Left ventricle myocardium inferior (tissue), 1 donor: ENCODE data around the gene TBC1D16. TPM values are rescaled to one million over a fixed set of nuclear protein-coding genes. Genes with fewer than 3 reads are reported as not detected.

Experiments used
- DNase-seq: peaks from one replicate; pipeline ENCODE4 v3.0.0-alpha.2; 2020
- H3K27ac ChIP-seq: fragments of 200-600 bp; replicated peaks from 2 replicates; pipeline ENCODE4 v1.8.0; 2021
- H3K27me3 ChIP-seq: fragments of 200-600 bp; 2 replicates; pipeline ENCODE4 v1.8.0; 2021; ENCODE audit warnings: low read depth
- H3K36me3 ChIP-seq: fragments of 200-600 bp; 2 replicates; pipeline ENCODE4 v1.8.0; 2021
- H3K4me1 ChIP-seq: fragments of 200-600 bp; 2 replicates; pipeline ENCODE4 v1.8.0; 2021
- H3K4me3 ChIP-seq: fragments of 200-600 bp; 2 replicates; pipeline ENCODE4 v1.8.0; 2021; ENCODE audit warnings: mild to moderate bottlenecking, moderate library complexity
- H3K9me3 ChIP-seq: fragments of 200-600 bp; replicated peaks from 2 replicates; pipeline ENCODE4 v1.8.0; 2021
- intact Hi-C: fragments of 100-400 bp; cut with micrococcal nuclease; formaldehyde crosslinking; loops from one replicate; pipeline ENCODE4 v1.11.0; 2022
- total RNA-seq: library from RNA; stranded (reverse); fragmentation: NEBNext Ultra II Directional; extraction: Animal tissue kit (Norgen Biotek cat#: 25700); gene quantifications from one replicate; pipeline ENCODE4 v1.2.1, GENCODE V29; 2021
- TF ChIP-seq, protein P1 (sequence below): fragments of 200-600 bp; IDR thresholded peaks from 2 replicates; pipeline ENCODE4 v1.8.0; 2021; ENCODE audit warnings: antibody characterized with exemption, mild to moderate bottlenecking, borderline replicate concordance
- donor health status: DM: no; HTN: yes; CAD: no; lungs with severe emphysema.

The TBC1D16 gene
- total RNA-seq, 1 donor from 2014 or later, result 15.9 TPM

GRCh38 chr17:80080081-80080480 lies 44.4 kb upstream of the TBC1D16 start:
- Histone ChIP-seq H3K27ac (no peak overlapping the region), H3K9me3 (no peaks in the 10 kb centered on the region), H3K4me1 (peaks cover 6% of the 10 kb centered on the region), H3K27me3 (no peaks in the 10 kb centered on the region), H3K4me3 (no peak overlapping the region), H3K36me3 (no peaks in the 10 kb centered on the region)
- intact Hi-C loops, result no loop called here
- TF ChIP-seq, protein P1, sequence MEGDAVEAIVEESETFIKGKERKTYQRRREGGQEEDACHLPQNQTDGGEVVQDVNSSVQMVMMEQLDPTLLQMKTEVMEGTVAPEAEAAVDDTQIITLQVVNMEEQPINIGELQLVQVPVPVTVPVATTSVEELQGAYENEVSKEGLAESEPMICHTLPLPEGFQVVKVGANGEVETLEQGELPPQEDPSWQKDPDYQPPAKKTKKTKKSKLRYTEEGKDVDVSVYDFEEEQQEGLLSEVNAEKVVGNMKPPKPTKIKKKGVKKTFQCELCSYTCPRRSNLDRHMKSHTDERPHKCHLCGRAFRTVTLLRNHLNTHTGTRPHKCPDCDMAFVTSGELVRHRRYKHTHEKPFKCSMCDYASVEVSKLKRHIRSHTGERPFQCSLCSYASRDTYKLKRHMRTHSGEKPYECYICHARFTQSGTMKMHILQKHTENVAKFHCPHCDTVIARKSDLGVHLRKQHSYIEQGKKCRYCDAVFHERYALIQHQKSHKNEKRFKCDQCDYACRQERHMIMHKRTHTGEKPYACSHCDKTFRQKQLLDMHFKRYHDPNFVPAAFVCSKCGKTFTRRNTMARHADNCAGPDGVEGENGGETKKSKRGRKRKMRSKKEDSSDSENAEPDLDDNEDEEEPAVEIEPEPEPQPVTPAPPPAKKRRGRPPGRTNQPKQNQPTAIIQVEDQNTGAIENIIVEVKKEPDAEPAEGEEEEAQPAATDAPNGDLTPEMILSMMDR, result no peak
- no peak for DNase-seq

- no peak for DNase-seq
- H3K4me1 ChIP-seq, result peaks cover 39% of the 10 kb centered on the region
- no peaks in the 10 kb centered on the region for H3K36me3 ChIP-seq
- no peaks in the 10 kb centered on the region for H3K9me3 ChIP-seq
- intact Hi-C loops, result no loop called here
- no peaks in the 10 kb centered on the region for H3K27me3 ChIP-seq
- TF ChIP-seq, protein P1, result no peak
- no peak overlapping the region for H3K4me3 ChIP-seq
- H3K27ac ChIP-seq, result no peak overlapping the region
Observed at GRCh38 chr17:80072410-80072809, 36.7 kb upstream of the TBC1D16 start.

- Histone ChIP-seq H3K4me1 (peaks cover 39% of the 10 kb centered on the region), H3K27me3 (no peaks in the 10 kb centered on the region), H3K27ac (peak overlapping the region; percentile 89), H3K4me3 (peak overlapping the region; percentile 62), H3K36me3 (no peaks in the 10 kb centered on the region), H3K9me3 (no peaks in the 10 kb centered on the region)
- intact Hi-C loops, result no loop called here
- TF ChIP-seq, protein P1, result no peak
- peak; percentile 43 for DNase-seq
Observed at GRCh38 chr17:80071116-80071841, 35.6 kb upstream of the TBC1D16 start.

DNA sequence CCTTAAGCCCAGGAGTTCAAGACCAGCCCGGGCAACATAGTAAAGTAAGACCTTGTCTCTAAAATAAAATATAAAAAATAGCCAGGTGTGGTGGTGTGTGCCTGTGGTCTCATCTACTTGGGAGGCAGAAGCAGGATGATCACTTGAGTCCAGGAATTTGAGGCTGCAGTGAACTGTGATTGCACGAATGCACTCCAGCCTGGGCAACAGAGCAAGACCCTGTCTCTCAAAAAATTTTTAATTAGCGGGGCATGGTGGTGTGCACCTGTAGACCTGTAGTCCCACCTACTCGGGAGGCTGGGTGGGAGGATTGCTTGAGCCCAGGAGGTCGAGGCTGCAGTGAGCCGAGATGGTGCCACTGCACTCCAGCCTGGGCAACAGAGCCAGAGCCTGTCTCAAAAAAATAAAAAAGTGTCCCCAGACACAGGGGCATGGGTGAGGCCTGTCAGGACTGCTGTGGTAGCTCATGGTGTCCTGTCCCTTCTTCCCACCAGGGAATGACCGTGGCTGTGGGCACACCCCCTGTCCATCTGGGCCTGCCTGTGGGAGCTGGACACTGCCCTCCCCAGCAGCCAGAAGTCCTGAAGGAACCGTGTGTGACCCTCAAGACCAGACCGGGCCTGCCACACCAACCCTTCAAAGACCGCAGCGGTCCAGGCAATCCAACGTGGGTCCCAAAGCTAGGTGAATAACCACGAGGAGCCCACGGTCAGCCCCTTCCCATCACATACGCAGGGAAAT lies 34.9 kb upstream of the TBC1D16 start:
- intact Hi-C loops, result no loop called here
- TF ChIP-seq, protein P1, result no peak
- H3K4me3 ChIP-seq, result peak overlapping the region; percentile 62
- peaks cover 39% of the 10 kb centered on the region for H3K4me1 ChIP-seq
- no peaks in the 10 kb centered on the region for H3K27me3 ChIP-seq
- peak overlapping the region; percentile 89 for H3K27ac ChIP-seq
- DNase-seq, result no peak
- no peaks in the 10 kb centered on the region for H3K36me3 ChIP-seq
- H3K9me3 ChIP-seq, result no peaks in the 10 kb centered on the region

DNA sequence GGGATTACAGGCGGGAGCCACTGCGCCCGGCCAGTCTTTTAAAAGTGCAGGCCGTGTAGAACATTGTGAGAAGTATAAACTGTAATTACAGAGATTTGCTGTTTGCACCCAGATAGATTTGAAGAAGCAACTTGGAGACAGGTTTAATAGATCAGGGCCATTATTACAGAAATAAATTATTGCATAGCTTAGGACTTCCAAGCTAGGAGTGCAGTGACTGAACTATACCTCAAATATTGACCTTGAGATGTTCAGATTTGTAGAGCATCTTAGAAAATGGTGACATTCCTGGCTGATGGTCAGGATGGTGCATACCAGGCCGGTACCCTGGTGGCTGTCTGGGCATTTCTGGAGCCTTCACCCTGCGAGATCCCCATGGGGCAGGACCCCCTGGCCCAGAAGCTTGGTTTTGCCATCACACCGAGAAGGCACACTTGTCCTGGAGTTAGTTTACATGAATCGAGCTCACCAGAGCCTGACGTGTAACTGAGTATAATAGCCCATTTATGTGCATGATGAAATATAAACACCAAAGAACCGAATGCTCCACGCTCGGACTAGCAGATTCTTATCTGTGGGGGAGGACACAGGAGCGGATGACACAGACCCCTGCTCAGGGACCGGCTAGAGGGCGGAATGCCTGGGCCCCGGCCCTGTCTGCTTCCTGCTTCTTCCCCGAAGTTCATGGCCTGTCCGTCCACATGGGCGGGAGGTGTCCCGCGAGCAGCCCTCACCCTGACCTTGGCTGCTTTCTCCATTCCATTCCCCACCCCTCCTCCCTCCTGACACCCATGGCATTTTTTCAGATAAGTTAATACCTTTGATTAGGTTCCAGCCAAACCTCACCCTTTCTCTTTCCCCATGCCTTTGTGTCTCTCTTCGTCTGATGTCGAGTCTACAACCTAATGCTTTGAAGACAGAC lies 32.9 kb upstream of the TBC1D16 start:
- no peaks in the 10 kb centered on the region for H3K36me3 ChIP-seq
- H3K27me3 ChIP-seq, result no peaks in the 10 kb centered on the region
- H3K4me3 ChIP-seq, result no peak overlapping the region
- intact Hi-C loops, result no loop called here
- H3K27ac ChIP-seq, result peak overlapping the region; percentile 89
- H3K4me1 ChIP-seq, result peaks cover 39% of the 10 kb centered on the region
- no peak for DNase-seq
- no peaks in the 10 kb centered on the region for H3K9me3 ChIP-seq
- TF ChIP-seq, protein P1, result no peak
